SK-N-SH (cell line): ENCODE measurements around the gene AP1B1. TPM values are rescaled to one million over a fixed set of nuclear protein-coding genes. Genes with fewer than 3 reads are reported as not detected.

Experiments
- CTCF ChIA-PET: fragments of 300-600, 350-600 bp; formaldehyde crosslinking; extraction: SDS; loops from one replicate; lab custom pipeline; 2021; lab: Yijun Ruan, JAX
- POLR2A ChIA-PET: fragments of 350-600 bp; sonication (Branson Sonifier 250); formaldehyde crosslinking; extraction: SDS; loops from one replicate; lab custom pipeline; 2020; ENCODE audit warnings: antibody characterized with exemption, inconsistent platforms; lab: Yijun Ruan, JAX
- DNase-seq: peaks from one replicate; pipeline ENCODE4 v3.0.0; 2012
- H2AFZ ChIP-seq: fragments of 200-600 bp; sonication (generic); 2 replicates; pipeline ENCODE4 v1.8.1; 2016; ENCODE audit warnings: antibody characterized with exemption, mild to moderate bottlenecking, low read depth
- H3F3A ChIP-seq: fragments of 200-600 bp; sonication (generic); replicated peaks from 2 replicates; pipeline ENCODE3; 2016; ENCODE audit warnings: antibody characterized with exemption, mild to moderate bottlenecking; ENCODE audit not compliant: insufficient read depth
- H3K27ac ChIP-seq, 2 experiments: fragments of 200-500 bp in 1 of 2; fragments of 200-600 bp in 1 of 2; sonication (Bioruptor generic) in 1 of 2; sonication (generic), shearing (Covaris generic) in 1 of 2; 2 replicates each; pipeline versions ENCODE4 v1.5.1 to v1.6.1; 2014 to 2016; ENCODE audit warnings: low read depth in 2 of 2, inconsistent platforms in 1 of 2, low read length in 1 of 2, mild to moderate bottlenecking in 1 of 2, mixed read lengths in 1 of 2
- H3K27me3 ChIP-seq: fragments of 200-600 bp; sonication (generic), shearing (Covaris generic); 2 replicates; pipeline ENCODE4 v1.6.1; 2016; ENCODE audit warnings: mixed run types; ENCODE audit not compliant: insufficient read depth
- H3K36me3 ChIP-seq, 2 experiments: fragments of 200-500 bp in 1 of 2; fragments of 200-600 bp in 1 of 2; sonication (Bioruptor generic) in 1 of 2; sonication (generic) in 1 of 2; replicated peaks in 1 of 2; 2 replicates each; pipeline versions ENCODE3 to v1.5.1; 2014 to 2016; ENCODE audit warnings: low read length in 1 of 2, mild to moderate bottlenecking in 1 of 2; ENCODE audit not compliant: insufficient read depth in 2 of 2, control insufficient read depth in 1 of 2
- H3K4me1 ChIP-seq, 2 experiments: fragments of 200-500 bp in 1 of 2; fragments of 200-600 bp in 1 of 2; sonication (Bioruptor generic) in 1 of 2; sonication (generic), shearing (Covaris generic) in 1 of 2; 2 replicates each; pipeline versions ENCODE4 v1.5.1 to v1.6.1; 2014 to 2016; ENCODE audit warnings: low read depth in 1 of 2, low read length in 1 of 2, mixed run types in 1 of 2; ENCODE audit not compliant: insufficient read depth in 2 of 2, control insufficient read depth in 1 of 2
- H3K4me2 ChIP-seq: fragments of 200-600 bp; sonication (generic), shearing (Covaris generic); 2 replicates; pipeline ENCODE4 v1.6.1; 2017; ENCODE audit warnings: mixed run types
- H3K4me3 ChIP-seq, 2 experiments: fragments of 200-500 bp in 1 of 2; fragments of 200-600 bp in 1 of 2; sonication (Bioruptor generic) in 1 of 2; sonication (generic), shearing (Covaris generic) in 1 of 2; 2 replicates each; pipeline versions ENCODE4 v1.5.1 to v1.8.1; 2014 to 2016; ENCODE audit warnings: low read depth in 2 of 2, inconsistent platforms in 1 of 2, low read length in 1 of 2, mild to moderate bottlenecking in 1 of 2, mixed read lengths in 1 of 2, moderate library complexity in 1 of 2
- H3K79me2 ChIP-seq: fragments of 200-600 bp; sonication (generic); 2 replicates; pipeline ENCODE4 v1.8.1; 2017; ENCODE audit warnings: mild to moderate bottlenecking; ENCODE audit not compliant: insufficient read depth
- H3K9ac ChIP-seq: fragments of 200-600 bp; sonication (generic); 2 replicates; pipeline ENCODE4 v1.6.1; 2017; ENCODE audit warnings: mixed run types
- H3K9me2 ChIP-seq: fragments of 200-600 bp; sonication (generic); 2 replicates; pipeline ENCODE4 v1.6.1; 2017; ENCODE audit warnings: mixed run types
- H3K9me3 ChIP-seq: fragments of 200-600 bp; sonication (generic); 2 replicates; pipeline ENCODE4 v1.6.1; 2017; ENCODE audit warnings: mixed run types, mild to moderate bottlenecking, moderate library complexity
- H4K20me1 ChIP-seq: fragments of 200-600 bp; sonication (generic); 2 replicates; pipeline ENCODE4 v1.6.1; 2017; ENCODE audit warnings: mild to moderate bottlenecking, mixed run types; ENCODE audit not compliant: insufficient read depth
- CHD2 ChIP-seq: fragments of 150-350 bp; IDR thresholded peaks from 2 replicates; pipeline ENCODE4 v1.6.1; 2018; ENCODE audit warnings: low read length; ENCODE audit not compliant: partially characterized antibody
- FOXM1 ChIP-seq: IDR thresholded peaks from 2 replicates; pipeline ENCODE4 v1.4.0; 2012; ENCODE audit warnings: low read depth, mild to moderate bottlenecking
- GATA2 ChIP-seq: sonication (generic); formaldehyde crosslinking; IDR thresholded peaks from 2 replicates; pipeline ENCODE4 v1.5.0; 2020; ENCODE audit warnings: mild to moderate bottlenecking, missing genetic modification reagents
- MEF2A ChIP-seq: IDR thresholded peaks from 2 replicates; pipeline ENCODE4 v1.4.0; 2012; ENCODE audit warnings: low read depth, borderline replicate concordance
- MXI1 ChIP-seq: IDR thresholded peaks from 2 replicates; pipeline ENCODE4 v1.6.1; 2012; ENCODE audit warnings: mild to moderate bottlenecking, low read depth, low read length, improper control_type of control experiment
- RAD21 ChIP-seq: IDR thresholded peaks from 2 replicates; pipeline ENCODE4 v1.6.1; 2012; ENCODE audit warnings: mild to moderate bottlenecking, low read length
- RXRA ChIP-seq: IDR thresholded peaks from 2 replicates; pipeline ENCODE4 v1.4.0; 2012; ENCODE audit warnings: low read depth, mild to moderate bottlenecking, borderline replicate concordance
- SMC3 ChIP-seq: IDR thresholded peaks from 2 replicates; pipeline ENCODE4 v1.6.1; 2012; ENCODE audit warnings: low read depth, low read length, improper control_type of control experiment
- USF1 ChIP-seq: IDR thresholded peaks from 2 replicates; pipeline ENCODE4 v1.4.0; 2012; ENCODE audit warnings: low read depth, borderline replicate concordance
- WGBS: methylation state at CpG from one replicate; pipeline ENCODE4 v1.1.6; 2017; ENCODE audit warnings: low lambda C conversion rate; 5-methylcytosine and 5-hydroxymethylcytosine counted together
- polyA plus RNA-seq, 3 experiments: library from polyadenylated mRNA; depleted of rRNA; stranded (reverse); fragments of >200 nt; gene quantifications; 2 replicates each; pipeline ENCODE4 v1.2.3, GENCODE V29; 2012
- TF ChIP-seq, protein P1 (sequence below): IDR thresholded peaks from 2 replicates; pipeline ENCODE4 v1.6.1; 2012; ENCODE audit warnings: mild to moderate bottlenecking, low read depth, low read length, moderate library complexity
- TF ChIP-seq, protein P2 (sequence below): IDR thresholded peaks from 2 replicates; pipeline ENCODE4; 2012
- TF ChIP-seq, protein P3 (sequence below): fragments of 200-600 bp; sonication (generic); IDR thresholded peaks from 2 replicates; pipeline ENCODE4 v1.6.1; 2017; ENCODE audit warnings: antibody characterized with exemption, mild to moderate bottlenecking, moderate library complexity

Gene AP1B1
- polyA plus RNA-seq, 1 of the 3 experiments (the other 2 are of a cell fraction) = 51.9 TPM

DNA sequence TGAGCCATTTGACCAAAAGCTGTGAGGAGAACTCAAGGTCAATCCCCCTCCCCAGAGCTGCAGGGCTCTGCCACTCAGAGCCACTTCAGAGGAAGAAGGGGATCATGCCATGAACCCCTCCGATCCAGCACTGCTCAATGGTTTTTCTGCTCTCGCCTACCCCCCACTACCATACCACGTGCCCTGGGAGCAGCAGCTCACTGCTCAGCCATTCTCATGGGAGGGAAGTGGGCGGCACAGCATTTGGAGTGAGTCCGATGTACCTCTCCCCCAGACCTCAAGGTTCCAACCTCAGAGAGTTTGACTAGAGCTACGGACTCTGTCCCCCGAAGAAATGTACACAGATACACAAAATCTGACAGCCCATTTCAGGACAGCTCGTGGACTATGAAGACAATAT lies 34.5 kb downstream of the AP1B1 start (continued):
- TF ChIP-seq USF1 (no peak), FOXM1 (no peak), GATA2 (no peak), RXRA (no peak)
- TF ChIP-seq, protein P1, sequence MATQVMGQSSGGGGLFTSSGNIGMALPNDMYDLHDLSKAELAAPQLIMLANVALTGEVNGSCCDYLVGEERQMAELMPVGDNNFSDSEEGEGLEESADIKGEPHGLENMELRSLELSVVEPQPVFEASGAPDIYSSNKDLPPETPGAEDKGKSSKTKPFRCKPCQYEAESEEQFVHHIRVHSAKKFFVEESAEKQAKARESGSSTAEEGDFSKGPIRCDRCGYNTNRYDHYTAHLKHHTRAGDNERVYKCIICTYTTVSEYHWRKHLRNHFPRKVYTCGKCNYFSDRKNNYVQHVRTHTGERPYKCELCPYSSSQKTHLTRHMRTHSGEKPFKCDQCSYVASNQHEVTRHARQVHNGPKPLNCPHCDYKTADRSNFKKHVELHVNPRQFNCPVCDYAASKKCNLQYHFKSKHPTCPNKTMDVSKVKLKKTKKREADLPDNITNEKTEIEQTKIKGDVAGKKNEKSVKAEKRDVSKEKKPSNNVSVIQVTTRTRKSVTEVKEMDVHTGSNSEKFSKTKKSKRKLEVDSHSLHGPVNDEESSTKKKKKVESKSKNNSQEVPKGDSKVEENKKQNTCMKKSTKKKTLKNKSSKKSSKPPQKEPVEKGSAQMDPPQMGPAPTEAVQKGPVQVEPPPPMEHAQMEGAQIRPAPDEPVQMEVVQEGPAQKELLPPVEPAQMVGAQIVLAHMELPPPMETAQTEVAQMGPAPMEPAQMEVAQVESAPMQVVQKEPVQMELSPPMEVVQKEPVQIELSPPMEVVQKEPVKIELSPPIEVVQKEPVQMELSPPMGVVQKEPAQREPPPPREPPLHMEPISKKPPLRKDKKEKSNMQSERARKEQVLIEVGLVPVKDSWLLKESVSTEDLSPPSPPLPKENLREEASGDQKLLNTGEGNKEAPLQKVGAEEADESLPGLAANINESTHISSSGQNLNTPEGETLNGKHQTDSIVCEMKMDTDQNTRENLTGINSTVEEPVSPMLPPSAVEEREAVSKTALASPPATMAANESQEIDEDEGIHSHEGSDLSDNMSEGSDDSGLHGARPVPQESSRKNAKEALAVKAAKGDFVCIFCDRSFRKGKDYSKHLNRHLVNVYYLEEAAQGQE = no peak
- TF ChIP-seq, protein P2, sequence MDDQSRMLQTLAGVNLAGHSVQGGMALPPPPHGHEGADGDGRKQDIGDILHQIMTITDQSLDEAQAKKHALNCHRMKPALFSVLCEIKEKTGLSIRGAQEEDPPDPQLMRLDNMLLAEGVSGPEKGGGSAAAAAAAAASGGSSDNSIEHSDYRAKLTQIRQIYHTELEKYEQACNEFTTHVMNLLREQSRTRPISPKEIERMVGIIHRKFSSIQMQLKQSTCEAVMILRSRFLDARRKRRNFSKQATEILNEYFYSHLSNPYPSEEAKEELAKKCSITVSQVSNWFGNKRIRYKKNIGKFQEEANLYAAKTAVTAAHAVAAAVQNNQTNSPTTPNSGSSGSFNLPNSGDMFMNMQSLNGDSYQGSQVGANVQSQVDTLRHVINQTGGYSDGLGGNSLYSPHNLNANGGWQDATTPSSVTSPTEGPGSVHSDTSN = no peak

DNA sequence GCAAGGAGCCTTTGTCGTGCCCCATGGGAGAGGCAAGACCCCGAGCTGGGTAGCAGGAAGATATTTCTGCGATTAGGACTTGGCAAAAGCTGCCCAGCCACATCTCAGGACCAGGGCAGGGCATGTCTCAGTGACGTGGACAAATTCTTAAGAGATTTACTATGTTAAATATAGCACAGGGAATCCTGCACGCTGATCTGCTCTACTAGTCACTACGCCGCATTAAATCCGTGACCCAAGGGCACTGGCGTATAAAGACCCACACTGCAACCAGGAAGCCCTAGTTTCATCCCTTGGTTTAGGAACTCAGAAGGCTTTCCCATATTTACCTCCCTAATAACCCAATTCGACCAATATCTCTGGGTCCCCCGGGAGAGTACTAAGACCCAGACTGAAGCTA lies 35.1 kb downstream of the AP1B1 start:
- no peak overlapping the region for H3K4me2 ChIP-seq
- no peak overlapping the region for H3K9ac ChIP-seq
- no peak overlapping the region for H3K27ac ChIP-seq
- peaks cover 30 to 76% of the 10 kb centered on the region in 2 experiments for H3K36me3 ChIP-seq
- H3K9me2 ChIP-seq = no peaks in the 10 kb centered on the region
- no peaks in the 10 kb centered on the region for H3K4me1 ChIP-seq
- ChIA-PET POLR2A (no interaction called here), CTCF (interaction anchor here (8.0 kb wide), 1 partner anchor 47 kb away, joined by 63 read pairs; the partner anchor contains the start of gene GAS2L1)
- H3K27me3 ChIP-seq = no peaks in the 10 kb centered on the region
- H3F3A ChIP-seq = no peaks in the 10 kb centered on the region
- no peak overlapping the region for H3K4me3 ChIP-seq
- H3K79me2 ChIP-seq = no peaks in the 10 kb centered on the region
- no peaks in the 10 kb centered on the region for H4K20me1 ChIP-seq
- no peaks in the 10 kb centered on the region for H3K9me3 ChIP-seq
- TF ChIP-seq, protein P1 = no peak
- no peak for TF ChIP-seq GATA2
- TF ChIP-seq RXRA = no peak
- TF ChIP-seq MXI1 = no peak
- TF ChIP-seq SMC3 = no peak
- TF ChIP-seq FOXM1 = no peak
- no peak for TF ChIP-seq RAD21
- TF ChIP-seq, protein P3, sequence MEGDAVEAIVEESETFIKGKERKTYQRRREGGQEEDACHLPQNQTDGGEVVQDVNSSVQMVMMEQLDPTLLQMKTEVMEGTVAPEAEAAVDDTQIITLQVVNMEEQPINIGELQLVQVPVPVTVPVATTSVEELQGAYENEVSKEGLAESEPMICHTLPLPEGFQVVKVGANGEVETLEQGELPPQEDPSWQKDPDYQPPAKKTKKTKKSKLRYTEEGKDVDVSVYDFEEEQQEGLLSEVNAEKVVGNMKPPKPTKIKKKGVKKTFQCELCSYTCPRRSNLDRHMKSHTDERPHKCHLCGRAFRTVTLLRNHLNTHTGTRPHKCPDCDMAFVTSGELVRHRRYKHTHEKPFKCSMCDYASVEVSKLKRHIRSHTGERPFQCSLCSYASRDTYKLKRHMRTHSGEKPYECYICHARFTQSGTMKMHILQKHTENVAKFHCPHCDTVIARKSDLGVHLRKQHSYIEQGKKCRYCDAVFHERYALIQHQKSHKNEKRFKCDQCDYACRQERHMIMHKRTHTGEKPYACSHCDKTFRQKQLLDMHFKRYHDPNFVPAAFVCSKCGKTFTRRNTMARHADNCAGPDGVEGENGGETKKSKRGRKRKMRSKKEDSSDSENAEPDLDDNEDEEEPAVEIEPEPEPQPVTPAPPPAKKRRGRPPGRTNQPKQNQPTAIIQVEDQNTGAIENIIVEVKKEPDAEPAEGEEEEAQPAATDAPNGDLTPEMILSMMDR = no peak
- TF ChIP-seq MEF2A = no peak
- no peak for TF ChIP-seq CHD2
- no peak overlapping the region for H2AFZ ChIP-seq
- DNase-seq = no peak
- 97% methylated on average over 11 of the region's 11 CpGs for WGBS
